KOPT-K1 (cell line): Measurements from ENCODE around the gene TLR3.

ENCODE experiments used
- H3K27ac ChIP-seq: fragments of 200-600 bp; sonication (generic); 2 replicates; pipeline ENCODE4 v1.5.1; 2016; ENCODE audit warnings: antibody characterized with exemption, mild to moderate bottlenecking, low read depth, low read length; ENCODE audit not compliant: poor library complexity, severe bottlenecking
- H3K36me3 ChIP-seq: fragments of 200-600 bp; sonication (generic); 2 replicates; pipeline ENCODE4 v1.5.1; 2017; ENCODE audit warnings: antibody characterized with exemption, mild to moderate bottlenecking, low read length, moderate library complexity; ENCODE audit not compliant: insufficient read depth
- H3K9me3 ChIP-seq: fragments of 200-600 bp; sonication (generic); 2 replicates; pipeline ENCODE4 v1.5.1; 2017; ENCODE audit warnings: antibody characterized with exemption, low read length, mild to moderate bottlenecking; ENCODE audit not compliant: insufficient read depth, poor library complexity, severe bottlenecking

Gene TLR3

DNA sequence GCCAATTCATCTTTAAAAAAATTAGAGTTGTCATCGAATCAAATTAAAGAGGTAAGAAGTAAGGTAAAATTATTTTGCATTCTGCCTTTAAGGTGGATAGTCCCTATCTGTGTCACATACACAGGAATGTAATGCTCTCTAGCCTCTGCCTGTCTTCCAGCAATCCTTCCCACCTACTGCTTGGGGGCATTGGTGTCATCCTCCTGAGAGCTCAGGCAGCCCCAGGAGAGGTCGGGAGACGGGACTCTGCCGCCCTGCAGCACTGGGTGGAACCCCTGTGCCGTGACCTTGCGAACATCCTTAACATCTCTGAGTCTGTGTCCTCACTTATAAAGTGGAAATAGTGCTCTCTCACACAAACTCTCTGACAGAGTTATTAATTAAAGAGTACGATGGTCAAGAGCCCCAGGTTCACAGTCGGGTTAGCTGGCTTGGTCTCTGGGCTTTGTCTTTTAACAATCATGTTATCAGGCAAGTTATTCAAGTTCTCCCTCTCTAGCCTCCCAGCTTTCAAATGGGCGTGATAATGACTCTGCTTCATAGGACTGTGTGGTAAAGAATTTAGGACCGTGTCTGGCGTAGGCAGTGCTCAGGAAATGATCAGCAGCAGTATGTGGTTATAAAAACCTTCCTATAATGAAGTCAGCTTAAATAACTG is 10.2 kb downstream of the TLR3 start:
- Histone ChIP-seq H3K27ac (no peak overlapping the region), H3K9me3 (no peaks in the 10 kb centered on the region), H3K36me3 (no peaks in the 10 kb centered on the region)

- Histone ChIP-seq H3K9me3 (no peaks in the 10 kb centered on the region), H3K36me3 (no peaks in the 10 kb centered on the region), H3K27ac (no peak overlapping the region)
Measured at GRCh38 chr4:186079694-186080093, 10.7 kb downstream of the TLR3 start.

DNA sequence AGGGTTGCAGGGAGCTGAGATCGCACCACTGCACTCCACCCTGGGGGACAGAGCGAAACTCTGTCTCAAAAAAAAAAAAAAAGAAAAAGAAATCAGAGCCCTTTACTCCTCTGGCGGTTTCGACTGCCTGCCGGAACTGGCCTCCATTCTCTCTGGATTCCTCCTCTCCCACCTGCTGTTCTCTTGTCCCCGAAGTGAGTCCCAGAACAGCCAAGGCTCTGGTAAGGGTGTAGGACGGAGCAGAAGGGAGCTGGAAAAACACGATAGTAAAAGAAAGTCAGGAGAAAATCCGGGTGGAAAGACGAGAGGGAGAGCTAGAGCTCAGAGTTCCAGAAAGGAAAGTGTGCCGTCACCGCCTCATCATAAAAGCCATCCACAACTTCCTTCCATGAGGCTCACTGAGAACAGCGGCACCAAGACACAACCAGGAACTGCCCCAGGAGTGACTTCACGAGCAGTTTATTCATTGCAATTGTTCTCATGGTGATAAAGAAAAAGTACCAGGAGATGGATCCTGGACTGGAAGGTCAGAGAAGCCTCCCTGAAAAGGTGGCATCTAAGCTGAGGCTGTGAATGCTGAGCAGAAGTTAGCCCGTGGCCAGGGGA is 12.3 kb downstream of the TLR3 start:
- H3K27ac ChIP-seq: no peak overlapping the region
- no peaks in the 10 kb centered on the region for H3K9me3 ChIP-seq
- no peaks in the 10 kb centered on the region for H3K36me3 ChIP-seq

DNA sequence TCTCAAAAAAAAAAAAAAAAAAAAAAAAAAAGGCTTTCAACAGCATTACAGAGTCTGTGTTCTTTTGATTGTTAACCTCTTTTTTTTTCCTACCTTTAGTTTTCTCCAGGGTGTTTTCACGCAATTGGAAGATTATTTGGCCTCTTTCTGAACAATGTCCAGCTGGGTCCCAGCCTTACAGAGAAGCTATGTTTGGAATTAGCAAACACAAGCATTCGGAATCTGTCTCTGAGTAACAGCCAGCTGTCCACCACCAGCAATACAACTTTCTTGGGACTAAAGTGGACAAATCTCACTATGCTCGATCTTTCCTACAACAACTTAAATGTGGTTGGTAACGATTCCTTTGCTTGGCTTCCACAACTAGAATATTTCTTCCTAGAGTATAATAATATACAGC is 13.3 kb downstream of the TLR3 start:
- no peak overlapping the region for H3K27ac ChIP-seq

DNA sequence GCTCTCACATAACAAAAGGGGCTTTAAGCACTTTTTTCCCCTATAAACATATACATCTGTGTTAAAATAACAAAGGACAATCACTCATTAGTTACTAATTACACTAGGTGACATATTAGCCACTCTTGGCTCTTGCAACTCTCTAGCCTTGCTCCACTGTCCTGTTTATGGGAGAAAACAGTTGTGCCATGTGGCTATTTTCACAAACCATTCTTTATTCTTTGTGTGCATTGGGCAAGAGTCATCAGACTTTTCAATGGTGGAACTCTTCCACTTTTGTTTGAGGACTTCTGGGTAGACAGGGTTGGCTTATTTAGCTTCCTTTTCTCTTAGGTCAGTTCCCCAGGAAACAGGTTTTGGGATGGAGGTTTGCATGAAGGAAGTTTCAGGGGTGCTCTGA is 19.6 kb downstream of the TLR3 start:
- Histone ChIP-seq H3K27ac (no peak overlapping the region), H3K36me3 (no peaks in the 10 kb centered on the region), H3K9me3 (no peaks in the 10 kb centered on the region)

More for the DNA sequence above, 13.3 kb downstream of the TLR3 start:
- Histone ChIP-seq H3K9me3 (no peaks in the 10 kb centered on the region), H3K36me3 (no peaks in the 10 kb centered on the region)

DNA sequence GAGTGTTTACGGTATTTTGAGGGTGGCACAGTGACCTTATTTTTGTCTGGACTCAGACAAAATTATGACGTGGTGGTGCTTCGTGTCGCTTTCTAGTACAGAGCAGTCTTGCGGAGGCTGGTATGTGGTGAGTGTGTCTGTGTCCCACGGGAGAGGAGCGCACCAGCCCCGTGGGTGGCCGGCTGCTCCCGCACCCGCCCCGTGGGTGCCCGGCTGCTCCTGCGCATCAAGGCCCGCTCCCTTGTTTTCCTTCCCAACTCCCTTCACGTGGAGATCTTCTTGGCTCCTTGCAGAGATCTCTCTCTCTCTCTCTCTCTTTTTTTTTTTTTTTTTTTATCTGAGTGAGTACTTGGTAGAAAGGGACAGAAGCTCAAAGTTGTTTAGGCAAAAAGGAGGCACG is 23.3 kb downstream of the TLR3 start:
- Histone ChIP-seq H3K27ac (no peak overlapping the region), H3K36me3 (no peaks in the 10 kb centered on the region), H3K9me3 (no peaks in the 10 kb centered on the region)

DNA sequence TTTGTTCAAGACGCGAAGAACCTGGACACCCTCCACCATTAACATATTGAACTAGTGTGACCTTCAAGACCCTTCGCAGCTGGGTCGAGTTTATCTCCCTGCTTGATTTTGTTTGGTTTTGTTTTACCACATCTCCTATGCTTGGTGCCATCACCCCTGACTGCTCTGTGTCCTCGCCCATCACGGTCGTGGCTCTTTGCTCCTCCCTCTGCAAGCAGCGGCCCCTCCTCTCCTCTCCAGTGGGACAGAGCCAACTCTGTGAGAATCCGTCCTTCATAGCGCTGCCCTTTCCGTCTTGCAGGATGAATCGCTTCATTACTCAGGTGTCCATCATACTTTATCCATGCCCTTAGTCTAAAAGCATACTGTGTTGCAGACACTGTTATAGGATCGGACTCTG is 26.4 kb downstream of the TLR3 start:
- no peaks in the 10 kb centered on the region for H3K9me3 ChIP-seq
- H3K36me3 ChIP-seq: no peaks in the 10 kb centered on the region
- no peak overlapping the region for H3K27ac ChIP-seq

GRCh38 chr4:186096681-186097165 is 27.8 kb downstream of the TLR3 start:
- H3K27ac ChIP-seq: no peak overlapping the region
- H3K9me3 ChIP-seq: no peaks in the 10 kb centered on the region
- H3K36me3 ChIP-seq: no peaks in the 10 kb centered on the region

- Histone ChIP-seq H3K27ac (no peak overlapping the region), H3K9me3 (no peaks in the 10 kb centered on the region), H3K36me3 (no peaks in the 10 kb centered on the region)
Measured at GRCh38 chr4:186097386-186097785, 28.4 kb downstream of the TLR3 start.

DNA sequence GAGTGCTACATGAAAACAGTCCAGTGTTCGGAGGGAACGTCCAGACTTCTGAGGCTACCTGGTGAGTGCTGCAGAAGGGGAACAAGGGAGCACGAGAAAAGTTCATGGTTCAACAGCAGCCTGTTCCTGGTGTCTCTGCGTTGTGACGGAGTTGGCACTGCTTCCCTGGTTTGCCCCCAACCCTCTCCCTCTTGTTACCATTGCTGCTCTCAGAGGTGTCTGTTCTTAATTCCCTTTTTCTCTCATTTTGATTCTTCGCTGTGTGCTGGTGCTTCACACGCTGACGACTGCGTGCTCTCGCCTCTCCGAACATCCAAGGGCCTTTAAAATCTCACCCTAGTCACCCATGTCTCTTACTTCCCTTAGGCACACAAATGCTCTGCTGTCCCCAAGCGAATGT is 34.0 kb downstream of the TLR3 start:
- Histone ChIP-seq H3K9me3 (no peaks in the 10 kb centered on the region), H3K27ac (no peak overlapping the region), H3K36me3 (no peaks in the 10 kb centered on the region)

DNA sequence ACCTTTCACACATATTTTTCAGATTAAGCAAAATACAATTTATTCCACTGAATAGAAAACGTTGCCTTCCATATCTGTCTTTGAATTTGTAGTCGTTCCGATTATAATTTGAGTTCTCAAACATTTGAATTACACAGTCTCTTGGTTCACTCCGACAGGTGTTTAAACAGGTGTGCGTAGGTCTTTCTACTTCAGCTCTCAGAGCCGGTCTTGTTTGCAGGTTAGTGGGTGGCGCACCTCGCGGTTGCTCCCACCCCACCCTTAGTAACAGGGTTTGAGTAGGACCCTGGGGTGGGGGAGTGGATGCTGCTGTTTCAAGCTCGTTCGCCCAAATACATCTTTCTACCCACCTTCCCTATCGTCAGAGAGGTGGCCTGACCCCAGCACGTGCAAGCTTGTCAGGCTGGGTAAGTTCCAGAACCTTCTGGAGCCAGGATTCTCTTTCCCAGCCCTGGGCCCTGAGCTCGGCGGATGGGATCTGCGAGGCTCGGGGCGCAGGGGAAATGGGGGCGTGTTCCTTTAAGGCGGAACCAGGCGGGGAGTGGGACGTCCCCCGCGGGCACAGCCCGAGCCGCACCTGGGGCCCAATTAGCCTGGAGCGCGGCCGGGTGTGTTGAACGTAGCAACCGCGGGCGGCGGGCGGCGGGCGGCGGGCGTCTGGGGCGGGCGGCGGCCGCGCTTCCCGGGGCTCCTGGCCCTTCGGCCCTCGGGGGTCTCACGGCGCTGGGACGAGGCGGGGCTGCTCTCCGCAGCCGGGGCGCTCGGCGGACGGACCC is 35.3 kb downstream of the TLR3 start, which contains the start of gene FAM149A:
TSS of gene FAM149A (plus strand) at position 591 of the 776 bp plus-strand sequence.
- no peaks in the 10 kb centered on the region for H3K9me3 ChIP-seq
- H3K27ac ChIP-seq: peak within 1 kb of the TSS; percentile 33
- no peaks in the 10 kb centered on the region for H3K36me3 ChIP-seq

- no peaks in the 10 kb centered on the region for H3K36me3 ChIP-seq
- peak overlapping the region; percentile 33 for H3K27ac ChIP-seq
- no peaks in the 10 kb centered on the region for H3K9me3 ChIP-seq
Measured at GRCh38 chr4:186104890-186105646, 36.1 kb downstream of the TLR3 start.

- no peaks in the 10 kb centered on the region for H3K36me3 ChIP-seq
- H3K9me3 ChIP-seq: no peaks in the 10 kb centered on the region
- no peak overlapping the region for H3K27ac ChIP-seq
Measured at GRCh38 chr4:186105647-186106321, 36.8 kb downstream of the TLR3 start.

DNA sequence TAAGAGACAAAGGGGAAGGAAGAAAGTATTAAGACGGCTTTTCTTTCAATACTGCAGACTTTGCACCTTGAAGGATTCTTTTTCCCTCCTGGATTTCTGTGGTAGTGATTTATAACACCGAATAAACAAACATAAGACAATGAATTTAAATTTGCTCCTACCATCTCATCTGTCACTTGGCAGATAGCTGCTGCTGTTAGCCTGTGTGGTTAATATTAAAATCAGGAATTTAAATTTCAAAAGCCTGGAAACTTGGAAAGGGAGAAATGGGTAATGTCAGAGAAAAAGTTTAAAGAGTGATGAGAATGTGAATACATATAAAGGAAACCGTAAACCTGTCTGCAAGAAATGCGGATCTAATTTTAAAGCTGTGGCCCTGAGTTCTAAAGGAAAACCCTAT is 39.0 kb downstream of the TLR3 start:
- Histone ChIP-seq H3K27ac (no peak overlapping the region), H3K9me3 (no peaks in the 10 kb centered on the region), H3K36me3 (no peaks in the 10 kb centered on the region)
